ENCODE measurements around the gene KIF7.
"Not testable (repeated sequence)": the region's sequence is repeated elsewhere in the genome, so short reads cannot be mapped to it uniquely, and the experiment has no call there.

Gene KIF7

GRCh38 chr15:89654847-89655805 is at the start of gene KIF7:
Gene KIF7 (minus strand): TSS chr15:89655467. CDS start chr15:89652930, 2,537 bp downstream.
- in situ Hi-C loops (cut with HindIII; ENCODE audit: low sequenced_read_pairs), result no loop called here

- in situ Hi-C loops (cut with HindIII; ENCODE audit: low sequenced_read_pairs), result no loop called here
Measured at GRCh38 chr15:89704411-89704810, 49.1 kb upstream of the KIF7 start.

GRCh38 chr15:89695198-89695597 is 39.9 kb upstream of the KIF7 start:
- in situ Hi-C loops (cut with HindIII; ENCODE audit: low sequenced_read_pairs), result no loop called here

- in situ Hi-C loops (cut with HindIII; ENCODE audit: low sequenced_read_pairs), result no loop called here
Measured at GRCh38 chr15:89693696-89694095, 38.4 kb upstream of the KIF7 start.

GRCh38 chr15:89693091-89693490 is 37.8 kb upstream of the KIF7 start:
- in situ Hi-C loops (cut with HindIII; ENCODE audit: low sequenced_read_pairs), result no loop called here

GRCh38 chr15:89690276-89691218 is 35.3 kb upstream of the KIF7 start, which contains the start of the genes PEX11A and WDR93:
Gene PEX11A (minus strand): TSS chr15:89690754. CDS start chr15:89690632, 122 bp downstream.
Gene WDR93 (plus strand): TSS chr15:89690811. CDS start chr15:89701747, 10,936 bp downstream.
- in situ Hi-C loops (cut with HindIII; ENCODE audit: low sequenced_read_pairs), result no loop called here

- in situ Hi-C loops (cut with HindIII; ENCODE audit: low sequenced_read_pairs), result not testable (repeated sequence)
Measured at GRCh38 chr15:89689930-89690275, 34.6 kb upstream of the KIF7 start.

- in situ Hi-C loops (cut with HindIII; ENCODE audit: low sequenced_read_pairs), result no loop called here
Measured at GRCh38 chr15:89686522-89686921, 31.3 kb upstream of the KIF7 start.

GRCh38 chr15:89685995-89686394 is 30.7 kb upstream of the KIF7 start:
- in situ Hi-C loops (cut with HindIII; ENCODE audit: low sequenced_read_pairs), result no loop called here

GRCh38 chr15:89681146-89681545 is 25.9 kb upstream of the KIF7 start:
- in situ Hi-C loops (cut with HindIII; ENCODE audit: low sequenced_read_pairs), result no loop called here

- in situ Hi-C loops (cut with HindIII; ENCODE audit: low sequenced_read_pairs), result no loop called here
Measured at GRCh38 chr15:89680282-89680873, 25.1 kb upstream of the KIF7 start.

- in situ Hi-C loops (cut with HindIII; ENCODE audit: low sequenced_read_pairs), result no loop called here
Measured at GRCh38 chr15:89679212-89679611, 23.9 kb upstream of the KIF7 start, which contains the start of gene PLIN1. Gene PLIN1 (minus strand): TSS chr15:89679367. CDS start chr15:89677489, 1,878 bp downstream.

- in situ Hi-C loops (cut with HindIII; ENCODE audit: low sequenced_read_pairs), result no loop called here
Measured at GRCh38 chr15:89677381-89677780, 22.1 kb upstream of the KIF7 start.

- in situ Hi-C loops (cut with HindIII; ENCODE audit: low sequenced_read_pairs), result no loop called here
Measured at GRCh38 chr15:89675606-89676005, 20.3 kb upstream of the KIF7 start.

- in situ Hi-C loops (cut with HindIII; ENCODE audit: low sequenced_read_pairs), result loop anchor here (5.0 kb wide), 1 partner anchor 103 kb away; the partner anchor contains the start of gene MESP2
Measured at GRCh38 chr15:89674526-89674925, 19.3 kb upstream of the KIF7 start.

GRCh38 chr15:89673165-89673512 is 17.9 kb upstream of the KIF7 start:
- in situ Hi-C loops (cut with HindIII; ENCODE audit: low sequenced_read_pairs), result loop anchor here (5.0 kb wide), 1 partner anchor 104 kb away; the partner anchor contains the start of gene MESP2

GRCh38 chr15:89672221-89673164 is 17.2 kb upstream of the KIF7 start:
- in situ Hi-C loops (cut with HindIII; ENCODE audit: low sequenced_read_pairs), result loop anchor here (5.0 kb wide), 1 partner anchor 105 kb away; the partner anchor contains the start of gene MESP2

- in situ Hi-C loops (cut with HindIII; ENCODE audit: low sequenced_read_pairs), result loop anchor here (5.0 kb wide), 1 partner anchor 106 kb away; the partner anchor contains the start of gene MESP2
Measured at GRCh38 chr15:89671687-89672086, 16.4 kb upstream of the KIF7 start.

- in situ Hi-C loops (cut with HindIII; ENCODE audit: low sequenced_read_pairs), result loop anchor here (5.0 kb wide), 1 partner anchor 106 kb away; the partner anchor contains the start of gene MESP2
Measured at GRCh38 chr15:89670971-89671560, 15.8 kb upstream of the KIF7 start.

Measured in endothelial cell of hepatic sinusoid (primary cell).